Kidney (tissue), 14 donors: Measurements from ENCODE around the gene NFYC. TPM values are rescaled to one million over a fixed set of nuclear protein-coding genes. Genes with fewer than 3 reads are reported as not detected.
A peak's percentile ranks its signal among the peaks of the same experiment; 100 is the strongest.

Experiments used
- DNase-seq, 5 donors: peaks; one replicate each; pipeline ENCODE4 v3.0.0-alpha.2; 2013 to 2020
- FAIRE-seq: peaks from 2 replicates; lab custom pipeline; 2012; peaks lifted over from hg19 to GRCh38; lab: Jason Lieb, UNC
- H3K27ac ChIP-seq, 2 donors: one replicate each; pipeline ENCODE4 v1.7.0; 2013; ENCODE audit warnings: low read depth in 2 of 2, low read length in 2 of 2, inconsistent platforms in 1 of 2
- H3K27me3 ChIP-seq: one replicate; pipeline ENCODE4 v1.7.1; 2013; ENCODE audit warnings: low read length, inconsistent platforms; ENCODE audit not compliant: control insufficient read depth, insufficient read depth
- H3K36me3 ChIP-seq, 3 donors: one replicate each; pipeline versions ENCODE4 v1.7.0 to v1.7.1; 2013; ENCODE audit warnings: low read length in 3 of 3, control low read depth in 1 of 3, inconsistent platforms in 1 of 3; ENCODE audit not compliant: insufficient read depth in 3 of 3, control insufficient read depth in 2 of 3
- H3K4me1 ChIP-seq, 3 donors: one replicate each; pipeline versions ENCODE4 v1.7.0 to v1.7.1; 2013; ENCODE audit warnings: low read length in 3 of 3, inconsistent platforms in 1 of 3, low read depth in 1 of 3; ENCODE audit not compliant: control insufficient read depth in 2 of 3, insufficient read depth in 2 of 3
- H3K4me3 ChIP-seq, 3 donors: one replicate each; pipeline versions ENCODE4 v1.7.0 to v1.8.1; 2013; ENCODE audit warnings: low read length in 3 of 3, control low read depth in 1 of 3, inconsistent platforms in 1 of 3
- H3K9ac ChIP-seq, 3 donors: one replicate each; pipeline versions ENCODE4 v1.7.0 to v1.7.1; 2013; ENCODE audit warnings: low read length in 3 of 3, control low read depth in 1 of 3, inconsistent platforms in 1 of 3
- H3K9me3 ChIP-seq, 3 donors: one replicate each; pipeline versions ENCODE4 v1.7.0 to v1.7.1; 2013; ENCODE audit warnings: low read length in 3 of 3, control low read depth in 1 of 3, inconsistent platforms in 1 of 3; ENCODE audit not compliant: control insufficient read depth in 2 of 3, insufficient read depth in 1 of 3
- CTCF ChIP-seq: IDR thresholded peaks from 3 replicates; pipeline ENCODE4 v1.5.1; 2012; ENCODE audit warnings: mild to moderate bottlenecking, moderate library complexity, borderline replicate concordance; ENCODE audit not compliant: insufficient read depth; ENCODE audit errors: extremely low read depth
- intact Hi-C: fragments of 100-400 bp; cut with DNase I; formaldehyde crosslinking; loops from one replicate; pipeline ENCODE4 v1.11.1; 2022
- polyA plus RNA-seq: library from polyadenylated mRNA; stranded (reverse); fragments of 350-450 nt; fragmentation: Illumina TruSeq; extraction: RNeasy Lipid Tissue Mini Kit (QIAGEN cat#74804); gene quantifications from one replicate; pipeline ENCODE4 v1.2.3, GENCODE V29; 2014; ENCODE audit warnings: low read depth, low replicate concordance; ENCODE audit not compliant: insufficient read depth
- total RNA-seq: library from RNA; stranded (reverse); fragmentation: NEBNext Ultra II Directional; extraction: Animal tissue kit (Norgen Biotek cat#: 25700); gene quantifications from one replicate; pipeline ENCODE4 v1.2.1, GENCODE V29; 2021
- donor health status: control.
- donor health status: control.
- donor health status: control.
- donor health status: control.
- donor health status: control.
- donor health status: DM: yes; HTN: yes; CAD: no.
- donor health status: Normal renal cell carcinoma (clear cell type).

Gene NFYC
- total and polyA plus RNA-seq, 2 donors from 2014 or later, result 52.1 to 69.3 TPM

- H3K27ac ChIP-seq, result peak overlapping the region in 1 of 2 donors; percentile 81
- no peak for TF ChIP-seq CTCF
- peaks cover 0 to 14% (median 3%) of the 10 kb centered on the region in 3 donors for H3K4me1 ChIP-seq
- FAIRE-seq (no peak), DNase-seq (no peak)
- no peaks in the 10 kb centered on the region for H3K27me3 ChIP-seq
- intact Hi-C loops, result no loop called here
- H3K9me3 ChIP-seq, result no peaks in the 10 kb centered on the region
- H3K36me3 ChIP-seq, result no peaks in the 10 kb centered on the region
- H3K9ac ChIP-seq, result no peak overlapping the region
- peak overlapping the region; percentile 26 to 73 (median 45) for H3K4me3 ChIP-seq
Measured at GRCh38 chr1:40801742-40802077, 110.2 kb downstream of the NFYC start.

- H3K27me3 ChIP-seq, result no peaks in the 10 kb centered on the region
- intact Hi-C loops, result no loop called here
- H3K4me1 ChIP-seq, result peaks cover 0 to 14% (median 3%) of the 10 kb centered on the region in 3 donors
- no peak for TF ChIP-seq CTCF
- DNase-seq (peak; percentile 89 to 95 (median 93)), FAIRE-seq (no peak)
- H3K36me3 ChIP-seq, result no peaks in the 10 kb centered on the region
- no peak overlapping the region for H3K9ac ChIP-seq
- H3K4me3 ChIP-seq, result peak overlapping the region; percentile 26 to 73 (median 45)
- peak overlapping the region; percentile 65 to 81 for H3K27ac ChIP-seq
- H3K9me3 ChIP-seq, result no peaks in the 10 kb centered on the region
Measured at GRCh38 chr1:40802078-40802741, 110.7 kb downstream of the NFYC start.

GRCh38 chr1:40802742-40803113, 111.2 kb downstream of the NFYC start:
- H3K27me3 ChIP-seq, result no peaks in the 10 kb centered on the region
- H3K4me1 ChIP-seq, result peaks cover 0 to 14% (median 3%) of the 10 kb centered on the region in 3 donors
- DNase-seq (no peak), FAIRE-seq (no peak)
- H3K9ac ChIP-seq, result no peak overlapping the region
- H3K4me3 ChIP-seq, result no peak overlapping the region
- peak overlapping the region; percentile 65 for H3K27ac ChIP-seq
- intact Hi-C loops, result no loop called here
- no peaks in the 10 kb centered on the region for H3K36me3 ChIP-seq
- TF ChIP-seq CTCF, result no peak
- no peaks in the 10 kb centered on the region for H3K9me3 ChIP-seq

GRCh38 chr1:40803447-40803846, 111.9 kb downstream of the NFYC start:
- peaks cover 0 to 14% (median 3%) of the 10 kb centered on the region in 3 donors for H3K4me1 ChIP-seq
- FAIRE-seq, result no peak

More at GRCh38 chr1:40803447-40803846, 111.9 kb downstream of the NFYC start:
- Histone ChIP-seq H3K9me3 (no peaks in the 10 kb centered on the region), H3K4me3 (no peak overlapping the region), H3K27me3 (no peaks in the 10 kb centered on the region), H3K27ac (no peak overlapping the region), H3K36me3 (no peaks in the 10 kb centered on the region), H3K9ac (no peak overlapping the region)
- no peak for TF ChIP-seq CTCF
- no peak for DNase-seq
- intact Hi-C loops, result no loop called here
